Testis (tissue), 3 donors: Measurements from ENCODE around the gene SKP1. TPM values are rescaled to one million over a fixed set of nuclear protein-coding genes. Genes with fewer than 3 reads are reported as not detected.

Experiments
- DNase-seq: peaks from one replicate; pipeline ENCODE4 v3.0.0-alpha.2; 2019
- H3K27ac ChIP-seq, 2 donors: fragments of 200-600 bp; sonication (generic); one replicate each; pipeline ENCODE4 v1.5.1; 2019
- H3K27me3 ChIP-seq: fragments of 200-600 bp; sonication (generic); one replicate; pipeline ENCODE4 v1.5.1; 2019
- H3K36me3 ChIP-seq: fragments of 200-600 bp; sonication (generic); one replicate; pipeline ENCODE4 v1.5.1; 2017; ENCODE audit warnings: low read depth; ENCODE audit errors: missing control alignments
- H3K4me1 ChIP-seq: fragments of 200-600 bp; sonication (generic); one replicate; pipeline ENCODE4 v1.5.1; 2019
- H3K4me3 ChIP-seq, 2 donors: fragments of 200-600 bp; sonication (generic); one replicate each; pipeline ENCODE4 v1.5.1; 2017 to 2019
- H3K9me3 ChIP-seq: fragments of 200-600 bp; sonication (generic); one replicate; pipeline ENCODE4 v1.5.1; 2017
- POLR2A ChIP-seq: fragments of 450-650 bp; IDR thresholded peaks from one replicate; pipeline ENCODE4 v1.6.1; 2017; ENCODE audit warnings: antibody characterized with exemption, mild to moderate bottlenecking, moderate library complexity
- WGBS, 2 donors: methylation state at CpG; one replicate each; pipeline ENCODE4 v1.1.5; 2018; 5-methylcytosine and 5-hydroxymethylcytosine counted together
- intact Hi-C: fragments of 100-400 bp; cut with DNase I; formaldehyde crosslinking; loops from one replicate; pipeline ENCODE4 v1.15.1; 2023; ENCODE audit warnings: low total_unique reads
- polyA plus RNA-seq: library from polyadenylated mRNA; stranded (reverse); fragments of 350-450 nt; fragmentation: Illumina TruSeq; extraction: RNeasy Lipid Tissue Mini Kit (QIAGEN cat#74804); gene quantifications from one replicate; pipeline ENCODE4 v1.2.3, GENCODE V29; 2014; ENCODE audit warnings: low read depth, low replicate concordance; ENCODE audit not compliant: insufficient read depth
- total RNA-seq, 2 donors: library from RNA; depleted of rRNA; stranded (reverse); fragments of >200 nt; gene quantifications; one replicate each; pipeline ENCODE4 v1.2.3, GENCODE V29; 2016
- TF ChIP-seq, protein P1 (sequence below), 3 experiments: fragments of 450-650 bp in 2 of 3; fragments of 200-600 bp in 1 of 3; sonication (generic) in 1 of 3; IDR thresholded peaks; one replicate each; pipeline ENCODE4 v1.5.1; 2016 to 2019; ENCODE audit warnings: antibody characterized with exemption in 3 of 3, mild to moderate bottlenecking in 2 of 3, moderate library complexity in 1 of 3

SKP1 gene
- total and polyA plus RNA-seq, 3 donors from 2014 or later, result 336 to 919 (median 459) TPM

DNA sequence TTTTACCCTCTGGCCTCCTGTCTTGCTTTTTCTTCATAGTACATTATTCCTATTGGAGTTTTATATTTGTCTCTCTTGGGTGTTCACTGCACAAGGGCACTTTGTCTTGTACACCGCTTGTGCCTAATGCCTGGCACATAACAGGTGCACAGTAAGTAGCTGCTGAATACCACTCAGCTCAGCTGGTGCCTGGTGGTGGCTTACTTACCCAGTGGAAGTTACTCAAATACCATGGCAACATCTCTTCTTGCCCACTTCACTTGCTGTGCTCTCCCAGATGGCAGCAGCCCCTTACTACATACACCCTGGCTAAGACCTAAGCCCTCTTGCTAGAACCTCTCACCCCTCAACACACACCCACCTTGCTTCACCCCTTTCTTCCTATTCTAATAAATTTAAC is 11.3 kb upstream of the SKP1 start:
- no peak overlapping the region for H3K4me3 ChIP-seq
- H3K36me3 ChIP-seq, result no peaks in the 10 kb centered on the region
- DNase-seq, result no peak
- TF ChIP-seq, protein P1, sequence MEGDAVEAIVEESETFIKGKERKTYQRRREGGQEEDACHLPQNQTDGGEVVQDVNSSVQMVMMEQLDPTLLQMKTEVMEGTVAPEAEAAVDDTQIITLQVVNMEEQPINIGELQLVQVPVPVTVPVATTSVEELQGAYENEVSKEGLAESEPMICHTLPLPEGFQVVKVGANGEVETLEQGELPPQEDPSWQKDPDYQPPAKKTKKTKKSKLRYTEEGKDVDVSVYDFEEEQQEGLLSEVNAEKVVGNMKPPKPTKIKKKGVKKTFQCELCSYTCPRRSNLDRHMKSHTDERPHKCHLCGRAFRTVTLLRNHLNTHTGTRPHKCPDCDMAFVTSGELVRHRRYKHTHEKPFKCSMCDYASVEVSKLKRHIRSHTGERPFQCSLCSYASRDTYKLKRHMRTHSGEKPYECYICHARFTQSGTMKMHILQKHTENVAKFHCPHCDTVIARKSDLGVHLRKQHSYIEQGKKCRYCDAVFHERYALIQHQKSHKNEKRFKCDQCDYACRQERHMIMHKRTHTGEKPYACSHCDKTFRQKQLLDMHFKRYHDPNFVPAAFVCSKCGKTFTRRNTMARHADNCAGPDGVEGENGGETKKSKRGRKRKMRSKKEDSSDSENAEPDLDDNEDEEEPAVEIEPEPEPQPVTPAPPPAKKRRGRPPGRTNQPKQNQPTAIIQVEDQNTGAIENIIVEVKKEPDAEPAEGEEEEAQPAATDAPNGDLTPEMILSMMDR (IDR thresholded peaks at IDR 0.05), result no peak
- no peak for TF ChIP-seq POLR2A
- H3K27ac ChIP-seq, result no peak overlapping the region
- peaks cover 4% of the 10 kb centered on the region for H3K4me1 ChIP-seq
- H3K9me3 ChIP-seq, result no peaks in the 10 kb centered on the region
- intact Hi-C loops, result no loop called here
- no peaks in the 10 kb centered on the region for H3K27me3 ChIP-seq
- WGBS, 2 donors, result 76 to 100% methylated on average over 1 of the region's 1 CpG

DNA sequence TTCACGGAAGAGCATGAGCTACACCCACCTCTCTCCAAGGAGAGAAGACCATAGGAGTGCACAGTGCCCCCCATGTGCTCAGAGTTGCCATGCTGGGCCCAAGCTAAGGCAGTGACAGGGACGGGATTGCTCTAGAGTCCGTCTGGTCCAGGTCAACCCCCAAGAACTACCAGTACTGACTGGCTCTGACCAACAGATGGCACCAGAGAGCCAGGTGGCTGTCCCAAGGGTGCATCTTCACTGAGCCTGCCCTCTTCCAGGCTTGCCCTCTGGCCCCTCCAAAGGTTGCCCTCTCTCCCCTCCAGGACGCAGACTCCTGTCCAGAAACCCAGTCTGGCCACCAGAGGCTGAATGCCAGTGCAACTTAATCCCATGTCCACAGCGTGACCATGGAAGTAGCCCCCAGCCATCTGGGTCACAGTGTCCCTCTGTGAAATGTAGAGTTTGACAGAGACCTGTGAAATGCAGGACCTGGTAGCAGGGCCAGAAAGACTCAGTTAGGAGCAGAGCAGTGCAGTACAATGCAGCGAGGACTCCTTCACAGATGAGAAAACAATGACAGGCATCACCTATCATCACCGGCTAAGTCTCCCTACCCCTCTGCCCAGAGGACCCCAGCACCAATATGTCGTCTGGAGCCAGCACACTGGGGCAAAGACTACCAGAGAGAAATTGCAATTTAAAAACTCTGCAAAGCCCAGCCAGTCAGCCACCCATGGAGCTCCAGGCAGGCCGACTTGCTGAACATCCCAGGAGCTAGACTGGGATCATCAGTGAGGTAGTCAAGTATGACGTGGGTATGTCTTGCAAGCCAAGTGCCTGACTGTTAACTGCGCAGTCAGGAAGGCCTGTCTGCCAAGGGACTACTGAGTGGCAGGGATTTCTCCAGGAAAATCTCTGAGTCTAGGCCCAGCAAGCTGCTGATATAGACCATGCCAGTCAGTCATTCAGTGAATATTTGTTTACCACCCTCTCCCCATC is 7.7 kb upstream of the SKP1 start:
- DNase-seq, result peak; percentile 67
- Histone ChIP-seq H3K36me3 (no peaks in the 10 kb centered on the region), H3K4me3 (no peak overlapping the region), H3K27ac (no peak overlapping the region), H3K9me3 (no peaks in the 10 kb centered on the region), H3K4me1 (peaks cover 4% of the 10 kb centered on the region), H3K27me3 (no peaks in the 10 kb centered on the region)
- intact Hi-C loops, result loop anchor here (5.0 kb wide), 1 partner anchor 103 kb away; no protein-coding TSS in a partner anchor
- 63 to 77% methylated on average over 8 to 11 of the region's 11 CpGs for WGBS, 2 donors
- TF ChIP-seq, protein P1 (IDR thresholded peaks at IDR 0.05), result peak; percentile 70 to 78 (median 75)
- no peak for TF ChIP-seq POLR2A

DNA sequence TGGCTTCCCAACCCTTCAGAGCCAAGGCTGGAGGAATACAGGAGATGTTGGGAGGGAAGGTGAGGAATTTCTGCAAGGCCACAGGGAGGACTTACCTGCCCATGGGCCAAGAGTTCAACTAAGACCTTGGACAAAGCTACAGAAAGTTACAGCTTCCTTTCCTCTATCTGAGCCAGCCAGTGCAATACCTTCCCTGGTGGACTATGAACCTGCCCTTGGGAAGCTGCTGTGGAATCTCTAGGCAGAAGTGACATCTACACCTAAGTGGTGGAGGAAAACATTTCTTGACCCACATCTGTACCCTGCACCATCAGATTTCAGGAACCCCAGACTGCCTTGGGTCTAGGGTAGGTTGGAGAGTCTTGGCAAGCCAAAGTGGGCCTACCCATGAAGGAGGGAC is 6.7 kb upstream of the SKP1 start:
- intact Hi-C loops, result loop anchor here (5.0 kb wide), 1 partner anchor 104 kb away; no protein-coding TSS in a partner anchor

DNA sequence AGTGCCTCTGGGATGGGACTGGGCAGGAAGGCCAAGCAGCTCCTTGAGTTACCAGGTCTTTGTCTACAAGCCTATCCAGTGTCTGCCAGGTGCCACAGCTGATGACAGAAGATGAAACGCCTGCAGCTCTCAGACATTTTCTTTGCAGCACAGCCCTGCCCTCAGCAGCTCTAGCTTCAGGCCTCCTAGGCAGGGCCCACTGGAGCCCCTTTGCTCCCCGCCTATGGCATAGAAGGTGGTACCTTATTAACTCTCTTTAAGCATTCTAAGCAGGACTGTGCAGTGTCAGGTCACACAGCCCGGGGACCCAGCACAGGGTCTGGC is 1.3 kb upstream of the SKP1 start:
- Histone ChIP-seq H3K27ac (peak overlapping the region; percentile 100), H3K4me1 (peaks cover 25% of the 10 kb centered on the region), H3K9me3 (no peaks in the 10 kb centered on the region), H3K4me3 (peak overlapping the region in 1 of 2 donors; percentile 100), H3K36me3 (no peaks in the 10 kb centered on the region), H3K27me3 (no peaks in the 10 kb centered on the region)
- DNase-seq, result no peak
- no peak for TF ChIP-seq POLR2A
- TF ChIP-seq, protein P1 (IDR thresholded peaks at IDR 0.05), result no peak
- 51 to 55% methylated on average over 3 of the region's 3 CpGs for WGBS, 2 donors
- intact Hi-C loops, result no loop called here

More for the DNA sequence above, 6.7 kb upstream of the SKP1 start:
- no peak overlapping the region for H3K4me3 ChIP-seq
- no peaks in the 10 kb centered on the region for H3K36me3 ChIP-seq
- no peak for TF ChIP-seq POLR2A
- TF ChIP-seq, protein P1 (IDR thresholded peaks at IDR 0.05), result no peak
- H3K27me3 ChIP-seq, result no peaks in the 10 kb centered on the region
- H3K27ac ChIP-seq, result no peak overlapping the region
- H3K9me3 ChIP-seq, result no peaks in the 10 kb centered on the region
- peaks cover 4% of the 10 kb centered on the region for H3K4me1 ChIP-seq
- DNase-seq, result no peak
